ENCODE data around the gene MED7. TPM values are rescaled to one million over a fixed set of nuclear protein-coding genes. Genes with fewer than 3 reads are reported as not detected.

The MED7 gene
- total RNA-seq (2021) (8.7 and 9.4 TPM in 2 replicates), Bru-seq, nascent RNA (percentile 73 among the genes with signal in this experiment), BruChase-seq, experiment 1, labeled RNA remaining after a 2-hour chase (percentile 76 among the genes with signal in this experiment), BruChase-seq, experiment 2, labeled RNA remaining after a 6-hour chase (percentile 66 among the genes with signal in this experiment)
- long read RNA-seq, transcript MED7-201 (2 exons, 2,402 nt), result major isoform, 16 of 18 reads
- long read RNA-seq, partial matches to known transcripts, result 0 of 18 reads
- long read RNA-seq, other reads (novel, unspliced or antisense), result 0 of 18 reads

GRCh38 chr5:157142317-157143126 is at the start of gene MED7:
MED7 (minus strand) TSS chr5:157142865; CDS start chr5:157139431, 3,434 bp downstream.
- CTCF ChIA-PET, result interaction anchor here (1.8 kb wide), 1 partner anchor 10 kb away, joined by 8 read pairs; no protein-coding TSS in a partner anchor
- peaks cover 5% of the 10 kb centered on the region for H3K4me1 ChIP-seq (ENCODE audit: insufficient read depth, low read length, poor library complexity, severe bottlenecking)
- intact Hi-C loops (cut with micrococcal nuclease; ENCODE audit: unreplicated experiment), result loop anchor here (10.0 kb wide), 1 partner anchor 332 kb away; no protein-coding TSS in a partner anchor
- POLR2A ChIA-PET (ENCODE audit: low non-redundant PET), result no interaction called here
- peak within 1 kb of the TSS; percentile 64 for H3K4me3 ChIP-seq (ENCODE audit: low read depth, low read length, poor library complexity, severe bottlenecking)
- no peak for TF ChIP-seq EZH2 (IDR thresholded peaks at IDR 0.05; ENCODE audit: borderline replicate concordance, low read depth, low read length, poor library complexity, severe bottlenecking)
- no peak for TF ChIP-seq CTCF (conservative IDR thresholded peaks at IDR 0.05; ENCODE audit: low read depth, low read length)
- TSS peak; percentile 60 for BruUV-seq (replicated peaks)
- DNase-seq (ENCODE audit: low spot score), result peak; percentile 97
- peaks cover 11% of the 10 kb centered on the region for H3K36me3 ChIP-seq (ENCODE audit: insufficient read depth, low read length, poor library complexity, severe bottlenecking)
- no peaks in the 10 kb centered on the region for H3K9me3 ChIP-seq (ENCODE audit: low read depth, low read length, poor library complexity, severe bottlenecking)
- peak within 1 kb of the TSS; percentile 86 for H3K27ac ChIP-seq (ENCODE audit: low read depth, low read length, poor library complexity, severe bottlenecking)
- H3K27me3 ChIP-seq (replicated peaks; ENCODE audit: insufficient read depth, low read depth, low read length, poor library complexity), result no peaks in the 10 kb centered on the region

GRCh38 chr5:157189223-157189622 is 46.6 kb upstream of the MED7 start:
- H3K36me3 ChIP-seq (ENCODE audit: insufficient read depth, low read length, poor library complexity, severe bottlenecking), result no peaks in the 10 kb centered on the region
- no peak overlapping the region for H3K4me3 ChIP-seq (ENCODE audit: low read depth, low read length, poor library complexity, severe bottlenecking)
- intact Hi-C loops (cut with micrococcal nuclease; ENCODE audit: unreplicated experiment), result no loop called here
- no peak overlapping the region for H3K27ac ChIP-seq (ENCODE audit: low read depth, low read length, poor library complexity, severe bottlenecking)
- POLR2A ChIA-PET (ENCODE audit: low non-redundant PET), result no interaction called here
- H3K27me3 ChIP-seq (replicated peaks; ENCODE audit: insufficient read depth, low read depth, low read length, poor library complexity), result peaks cover 5% of the 10 kb centered on the region
- TF ChIP-seq EZH2 (IDR thresholded peaks at IDR 0.05; ENCODE audit: borderline replicate concordance, low read depth, low read length, poor library complexity, severe bottlenecking), result no peak
- TF ChIP-seq CTCF (conservative IDR thresholded peaks at IDR 0.05; ENCODE audit: low read depth, low read length), result no peak
- CTCF ChIA-PET, result no interaction called here
- no peaks in the 10 kb centered on the region for H3K9me3 ChIP-seq (ENCODE audit: low read depth, low read length, poor library complexity, severe bottlenecking)
- no TSS peak for BruUV-seq (replicated peaks)
- H3K4me1 ChIP-seq (ENCODE audit: insufficient read depth, low read length, poor library complexity, severe bottlenecking), result no peaks in the 10 kb centered on the region
- no peak for DNase-seq (ENCODE audit: low spot score)

- no peaks in the 10 kb centered on the region for H3K36me3 ChIP-seq (ENCODE audit: insufficient read depth, low read length, poor library complexity, severe bottlenecking)
- ChIA-PET POLR2A (ENCODE audit: low non-redundant PET) (no interaction called here), CTCF (no interaction called here)
- no peak for DNase-seq (ENCODE audit: low spot score)
- H3K27ac ChIP-seq (ENCODE audit: low read depth, low read length, poor library complexity, severe bottlenecking), result no peak overlapping the region
- TF ChIP-seq CTCF (conservative IDR thresholded peaks at IDR 0.05; ENCODE audit: low read depth, low read length), result no peak
- no peak for TF ChIP-seq EZH2 (IDR thresholded peaks at IDR 0.05; ENCODE audit: borderline replicate concordance, low read depth, low read length, poor library complexity, severe bottlenecking)
- no peak overlapping the region for H3K4me3 ChIP-seq (ENCODE audit: low read depth, low read length, poor library complexity, severe bottlenecking)
- intact Hi-C loops (cut with micrococcal nuclease; ENCODE audit: unreplicated experiment), result no loop called here
- no peaks in the 10 kb centered on the region for H3K27me3 ChIP-seq (replicated peaks; ENCODE audit: insufficient read depth, low read depth, low read length, poor library complexity)
- no peaks in the 10 kb centered on the region for H3K4me1 ChIP-seq (ENCODE audit: insufficient read depth, low read length, poor library complexity, severe bottlenecking)
- no peaks in the 10 kb centered on the region for H3K9me3 ChIP-seq (ENCODE audit: low read depth, low read length, poor library complexity, severe bottlenecking)
- BruUV-seq (replicated peaks), result no TSS peak
These were observed 45.6 kb upstream of the MED7 start for GRCh38 chr5:157188270-157188669.

All from A673 (cell line).